NCI-H446 (cell line): Measurements from ENCODE around the gene PELI2.

Experiments
- DNase-seq, 2 experiments: peaks; one replicate each; lab custom pipeline; 2025; lab: John Stamatoyannopoulos, UW

Gene PELI2

DNA sequence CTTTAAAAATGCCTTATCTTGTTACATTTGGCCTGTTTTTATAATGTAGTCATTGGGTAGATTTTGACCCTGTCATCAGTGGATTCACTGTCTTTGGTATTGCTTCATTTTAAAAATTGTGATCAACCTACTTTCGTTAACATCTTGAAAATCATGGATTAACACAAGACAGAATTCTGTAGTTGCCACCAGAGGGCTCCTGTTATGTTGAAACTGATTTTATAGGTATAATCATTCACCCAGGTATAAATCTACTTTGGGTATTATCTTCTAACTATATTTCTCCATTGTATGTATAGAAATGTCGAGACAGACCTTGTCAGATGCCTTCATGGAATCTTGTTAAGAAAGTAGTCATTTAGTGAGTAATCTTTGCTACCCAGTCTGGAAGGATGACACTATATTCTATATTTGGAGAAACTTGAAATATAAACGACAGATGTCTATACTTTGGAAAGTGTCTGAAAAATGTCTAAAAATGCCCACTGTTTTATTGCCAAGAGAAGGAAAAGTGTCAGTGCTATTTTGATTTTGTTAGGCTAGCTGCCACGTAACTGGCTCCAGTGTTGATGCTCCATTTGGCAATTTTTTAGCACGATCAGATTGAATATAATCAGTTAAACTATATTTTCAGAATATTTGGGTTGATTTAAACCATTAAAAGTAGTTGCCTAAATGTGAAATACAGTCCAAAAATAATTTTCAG is 129.4 kb downstream of the PELI2 start:
- no peak for DNase-seq

DNA sequence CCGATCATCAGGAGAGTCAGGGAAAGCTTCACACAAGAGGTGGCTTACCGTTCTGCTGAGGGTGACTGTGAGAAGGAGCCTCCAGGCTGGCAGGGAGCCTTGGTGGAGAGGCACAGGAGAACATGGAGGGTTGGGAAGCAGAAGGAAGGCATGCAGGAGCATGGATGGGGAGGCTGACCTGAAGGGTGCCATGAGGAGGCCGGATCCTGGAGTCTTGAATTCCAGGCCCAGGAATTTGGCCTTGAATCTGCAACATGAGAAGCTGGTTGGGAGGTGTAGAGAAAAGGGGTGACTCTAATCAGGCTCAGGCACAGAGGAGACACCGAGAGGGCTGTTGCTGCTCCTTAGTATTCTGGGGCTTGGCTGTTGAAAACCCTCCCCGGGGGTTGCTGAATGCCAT is 130.2 kb downstream of the PELI2 start:
- DNase-seq: no peak

DNA sequence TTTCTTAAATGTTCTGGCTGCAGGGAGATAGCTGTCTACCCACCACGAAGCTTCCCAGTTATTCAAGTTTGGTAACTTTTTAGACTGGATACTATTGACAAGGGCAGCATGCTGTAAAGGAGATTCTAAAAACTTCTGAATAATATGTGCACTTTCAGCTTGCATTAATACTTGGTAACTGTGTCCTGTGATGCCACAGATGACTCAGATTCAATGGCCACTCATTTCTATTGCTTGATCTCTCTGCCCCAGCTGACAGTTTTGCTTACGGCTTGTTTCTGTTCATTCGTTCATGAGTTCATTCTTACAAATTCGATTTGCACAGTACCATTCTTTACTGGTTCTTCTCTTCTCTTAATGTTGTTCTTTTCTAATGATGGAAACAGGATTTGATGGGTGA is 142.8 kb downstream of the PELI2 start:
- no peak for DNase-seq

DNA sequence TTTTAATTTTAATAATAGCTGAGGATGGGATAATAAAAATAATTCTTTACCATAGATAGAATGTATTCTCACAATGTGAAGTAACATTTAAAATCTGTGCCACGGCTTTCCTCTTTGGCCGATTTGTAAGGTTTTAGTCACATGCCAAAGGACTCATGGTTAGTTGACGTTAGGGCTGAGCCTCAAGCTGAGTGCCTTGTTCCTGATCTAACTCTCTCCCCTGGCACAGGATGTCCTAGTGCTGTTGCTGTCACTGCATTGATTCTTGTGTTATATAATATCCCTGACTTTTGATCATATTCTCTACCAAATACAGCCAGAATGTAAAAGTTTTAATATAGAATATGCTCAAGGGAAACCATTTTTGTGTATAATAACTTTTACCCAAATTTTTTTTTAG is 144.3 kb downstream of the PELI2 start:
- no peak for DNase-seq

DNA sequence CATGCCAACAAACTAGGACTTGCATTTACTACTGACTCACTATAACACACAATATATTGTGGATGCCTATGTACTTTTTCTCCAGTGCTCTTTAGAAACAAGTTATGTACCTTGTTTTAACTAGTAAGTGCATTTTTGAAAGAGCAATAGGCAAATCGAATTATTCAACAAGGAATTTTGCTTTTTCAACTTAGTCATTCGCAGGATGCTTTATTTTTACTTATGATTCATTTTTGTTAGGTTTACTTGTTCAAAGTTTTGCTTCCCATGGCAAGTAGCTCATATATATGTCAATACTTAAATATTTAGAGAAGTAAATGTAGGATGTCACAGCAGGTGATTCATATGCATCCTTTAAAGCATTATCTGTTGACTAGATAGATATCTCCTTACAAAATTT is 149.8 kb downstream of the PELI2 start:
- no peak for DNase-seq

DNA sequence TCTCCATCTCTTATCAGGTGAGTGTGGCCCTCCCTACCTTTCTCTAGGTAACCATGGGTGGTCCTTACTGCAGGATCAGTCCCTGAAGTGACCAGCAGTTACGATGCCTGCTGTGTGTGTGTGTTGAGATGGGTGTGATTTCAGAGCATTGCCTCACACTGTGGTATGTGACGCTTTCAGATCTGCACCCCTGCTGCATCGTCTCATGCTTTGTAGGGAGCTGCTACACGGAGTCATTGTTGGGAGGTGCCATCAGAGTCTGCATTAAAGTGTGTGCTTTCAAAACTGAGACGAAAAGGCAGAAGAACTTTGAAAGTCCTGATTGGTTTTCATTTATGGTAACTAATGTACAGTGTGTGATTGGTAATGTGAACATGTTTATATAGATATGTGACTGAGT is 150.5 kb downstream of the PELI2 start:
- DNase-seq: no peak

DNA sequence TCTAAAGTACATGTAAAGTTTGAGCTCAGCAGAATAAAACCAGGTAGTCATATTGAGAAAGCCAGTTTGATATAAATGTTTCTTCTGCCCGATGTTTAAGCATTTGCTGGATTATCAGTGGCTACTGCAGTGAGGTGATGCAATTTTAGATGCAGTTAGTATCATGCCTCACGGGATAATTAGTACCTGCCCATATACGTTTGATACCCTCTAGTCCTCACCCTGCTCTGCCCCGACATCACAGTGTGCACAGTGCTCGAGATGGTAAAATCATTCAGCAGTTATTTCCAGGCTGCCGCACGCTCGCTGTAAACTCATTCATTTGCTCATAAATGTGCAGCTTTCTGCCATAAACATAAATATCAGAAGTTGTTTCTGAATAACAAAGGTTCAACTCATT is 152.7 kb downstream of the PELI2 start:
- no peak for DNase-seq

DNA sequence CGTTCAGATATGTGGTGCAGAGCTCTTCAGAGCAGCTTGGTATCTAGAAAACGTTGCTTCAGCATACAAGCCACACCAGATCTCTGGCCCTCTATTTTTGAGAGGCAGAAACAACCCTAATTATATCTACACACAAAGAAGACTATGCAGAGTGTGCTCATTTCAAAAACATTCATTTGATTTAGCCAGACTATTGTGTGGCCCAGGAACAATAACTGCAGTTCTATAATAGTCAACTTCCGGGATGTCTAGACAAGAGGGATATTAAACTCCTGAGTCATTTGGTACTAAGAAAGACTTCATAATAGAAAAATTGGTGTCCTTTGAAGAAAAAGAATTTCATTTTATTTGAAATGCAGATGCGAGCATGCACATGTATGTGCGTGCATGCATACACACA is 153.8 kb downstream of the PELI2 start:
- no peak for DNase-seq

DNA sequence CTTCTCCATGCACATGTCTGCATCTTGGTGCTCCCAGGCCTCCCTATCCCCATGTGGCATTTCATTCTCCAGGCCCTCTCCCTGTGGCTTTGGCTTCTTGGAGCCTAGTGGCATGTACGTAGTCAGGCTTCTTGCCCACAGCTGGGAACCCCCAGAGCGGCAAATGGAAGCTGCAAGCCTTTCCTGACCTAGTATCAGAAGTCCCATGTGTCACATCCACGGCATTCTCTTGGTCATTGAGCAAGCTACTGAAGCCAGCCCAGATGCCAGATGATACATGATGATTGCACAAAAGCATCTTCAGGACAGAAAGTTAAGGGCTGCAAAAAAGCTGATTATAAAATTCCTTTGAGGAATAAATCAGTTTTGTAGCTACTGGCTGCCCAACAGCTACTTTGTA is 154.9 kb downstream of the PELI2 start:
- no peak for DNase-seq

DNA sequence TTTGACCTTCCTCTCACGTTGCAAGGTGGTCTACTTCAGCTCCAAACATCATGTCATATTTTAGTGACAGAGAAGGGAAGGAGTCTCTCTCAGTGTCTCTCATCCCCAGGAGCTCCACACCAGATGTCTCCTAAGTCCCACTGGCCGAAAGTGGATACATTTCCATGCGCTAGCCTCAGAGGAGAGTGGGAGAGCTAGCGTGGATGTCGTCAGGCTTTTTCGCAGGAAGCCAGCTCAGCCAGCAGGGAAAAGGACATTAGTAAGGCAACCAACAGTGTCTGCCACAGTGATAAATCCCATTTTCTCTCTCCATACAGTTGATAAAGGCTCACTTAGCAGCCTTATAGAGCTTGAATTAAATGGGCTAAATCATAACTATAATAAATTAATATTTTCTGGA is 155.7 kb downstream of the PELI2 start:
- no peak for DNase-seq

DNA sequence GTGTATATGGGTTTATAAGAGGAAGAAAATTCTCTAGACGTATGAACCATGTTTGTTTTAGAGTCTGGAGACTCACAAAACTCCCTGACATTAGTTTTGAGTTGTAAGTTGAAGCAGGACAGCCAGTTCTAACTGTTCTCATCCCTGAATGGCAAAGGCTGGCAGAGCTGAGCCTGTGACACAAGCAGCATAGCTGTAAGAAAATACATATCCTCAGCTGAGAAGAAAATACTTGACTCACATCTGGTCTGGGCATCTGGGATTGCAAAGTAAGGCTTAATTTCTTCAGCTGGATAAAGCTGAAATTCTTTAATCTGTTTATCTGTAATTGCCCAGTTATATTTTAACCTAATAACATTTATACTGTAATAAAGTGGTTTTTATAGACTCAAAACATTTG is 156.3 kb downstream of the PELI2 start:
- DNase-seq: no peak

DNA sequence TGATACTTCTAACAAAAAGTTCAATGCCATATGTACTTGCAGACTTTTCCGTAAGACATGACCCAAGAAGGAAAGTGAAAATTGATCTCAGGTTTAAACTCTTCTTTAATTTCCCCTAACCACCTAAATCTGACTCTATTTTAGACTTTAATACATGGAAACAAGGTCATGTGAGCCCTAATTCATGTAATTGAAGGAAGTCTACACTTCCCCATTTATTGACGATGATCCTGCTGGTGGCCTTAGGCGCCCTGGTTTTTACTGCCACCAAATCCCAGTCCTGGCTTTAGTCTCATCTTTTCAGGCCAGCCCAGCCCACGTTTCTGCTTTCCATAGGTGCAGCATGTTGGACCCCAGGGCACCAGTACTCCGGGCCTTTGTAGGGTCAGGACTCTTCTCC is 157.9 kb downstream of the PELI2 start:
- no peak for DNase-seq

DNA sequence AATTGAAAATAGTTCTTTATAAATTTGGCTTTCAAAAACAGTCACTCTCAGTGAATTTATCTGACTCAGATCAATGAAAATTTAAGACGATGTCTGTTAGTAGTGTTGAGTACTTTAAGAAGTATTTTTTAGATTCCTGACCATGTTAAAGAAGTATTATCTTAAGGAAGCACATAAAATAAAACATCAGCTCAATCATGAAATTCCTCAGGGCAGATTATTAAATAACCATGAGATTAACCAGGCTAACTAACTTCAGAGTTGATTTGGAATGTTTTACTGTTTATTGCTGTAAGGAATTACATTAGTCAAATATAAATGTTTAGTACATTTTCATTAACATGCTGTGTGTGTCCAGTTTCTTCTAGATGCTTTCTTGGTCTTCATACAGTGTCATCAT is 160.2 kb downstream of the PELI2 start:
- DNase-seq: no peak

DNA sequence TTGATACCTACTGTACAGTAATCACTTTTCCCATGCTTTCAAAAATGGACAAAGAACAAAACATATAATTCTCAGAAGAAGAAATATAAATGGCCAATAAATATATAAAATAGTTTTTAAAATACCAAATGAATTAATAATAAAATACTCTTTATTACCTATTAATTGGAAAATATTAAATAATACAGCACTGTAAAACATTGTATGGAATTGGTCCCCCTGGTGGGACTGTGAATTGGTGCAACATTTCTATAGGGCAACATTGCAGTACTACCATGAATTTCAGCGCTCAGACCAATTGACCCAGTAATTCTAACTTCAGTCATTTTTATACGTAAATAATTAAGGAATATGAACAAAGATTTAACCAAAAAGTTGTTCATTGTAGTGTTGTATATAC is 162.6 kb downstream of the PELI2 start:
- DNase-seq: no peak

DNA sequence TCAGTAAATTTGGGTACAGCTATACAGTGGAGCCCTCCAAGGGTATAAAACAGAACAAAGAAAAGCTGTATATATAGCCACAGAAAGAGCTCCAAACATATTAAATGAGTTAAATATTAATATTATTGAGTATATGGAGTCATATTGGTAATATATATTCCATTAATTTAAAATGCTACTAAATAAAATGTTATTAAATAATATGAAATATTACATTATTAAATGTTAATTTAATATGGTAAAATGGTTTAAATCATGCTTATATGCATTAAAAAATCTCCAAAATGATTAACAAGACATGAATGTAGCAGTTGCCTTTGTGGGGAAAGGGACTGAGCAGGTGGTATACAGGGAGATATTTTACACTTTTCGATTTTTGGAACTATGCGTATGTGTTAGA is 164.0 kb downstream of the PELI2 start:
- DNase-seq: no peak

DNA sequence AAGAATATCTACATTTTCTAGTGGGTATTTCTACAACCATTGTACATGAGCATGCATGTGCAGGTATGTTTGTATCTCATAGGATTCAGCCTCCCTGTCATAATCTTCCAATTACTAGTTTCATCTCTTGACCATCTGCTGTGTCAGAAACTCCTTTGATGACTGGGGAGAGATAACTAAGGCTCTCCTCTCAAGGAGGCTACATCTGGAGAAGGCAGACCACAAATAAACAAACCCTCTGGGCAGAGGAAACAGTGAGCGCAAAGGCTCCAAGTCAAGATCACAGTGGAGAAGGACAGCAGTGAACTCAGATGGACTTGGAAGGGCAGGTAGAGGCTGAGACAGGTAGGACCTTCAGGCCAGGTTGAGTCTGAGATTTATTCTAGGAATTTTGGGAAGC is 166.4 kb downstream of the PELI2 start:
- no peak for DNase-seq

DNA sequence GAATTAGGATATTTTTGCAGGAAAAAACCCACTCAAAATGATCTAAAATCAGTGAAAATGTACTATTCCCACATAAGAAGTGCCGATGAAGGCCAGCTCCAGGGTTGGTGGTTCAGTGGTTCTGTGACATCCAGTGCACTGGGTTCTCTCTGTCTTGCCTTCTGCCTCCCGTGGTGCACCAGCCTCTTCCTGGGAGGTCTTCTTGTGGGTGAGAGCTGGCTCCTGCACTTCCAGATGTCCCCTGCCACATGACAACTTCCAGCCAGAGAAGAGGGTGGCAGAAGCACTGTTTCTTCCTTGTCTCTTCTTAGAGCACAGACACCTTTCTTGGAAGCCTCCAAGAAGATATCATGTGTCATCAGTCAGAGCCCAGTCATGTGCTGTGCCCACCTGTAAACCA is 170.9 kb downstream of the PELI2 start:
- no peak for DNase-seq

DNA sequence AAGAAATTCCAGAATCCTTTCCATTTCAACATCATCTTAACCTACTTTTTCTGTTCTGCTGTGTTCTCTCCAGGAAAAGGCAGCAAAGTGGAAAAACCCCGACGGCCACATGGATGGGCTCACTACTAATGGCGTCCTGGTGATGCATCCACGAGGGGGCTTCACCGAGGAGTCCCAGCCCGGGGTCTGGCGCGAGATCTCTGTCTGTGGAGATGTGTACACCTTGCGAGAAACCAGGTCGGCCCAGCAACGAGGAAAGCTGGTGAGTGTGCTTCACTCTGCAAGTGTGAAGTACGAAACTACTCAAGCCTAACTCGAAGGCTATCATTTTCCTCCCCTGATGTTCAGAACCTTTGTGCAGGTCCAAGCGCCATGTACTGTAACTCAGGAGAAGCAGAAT is 172.0 kb downstream of the PELI2 start:
- no peak for DNase-seq

DNA sequence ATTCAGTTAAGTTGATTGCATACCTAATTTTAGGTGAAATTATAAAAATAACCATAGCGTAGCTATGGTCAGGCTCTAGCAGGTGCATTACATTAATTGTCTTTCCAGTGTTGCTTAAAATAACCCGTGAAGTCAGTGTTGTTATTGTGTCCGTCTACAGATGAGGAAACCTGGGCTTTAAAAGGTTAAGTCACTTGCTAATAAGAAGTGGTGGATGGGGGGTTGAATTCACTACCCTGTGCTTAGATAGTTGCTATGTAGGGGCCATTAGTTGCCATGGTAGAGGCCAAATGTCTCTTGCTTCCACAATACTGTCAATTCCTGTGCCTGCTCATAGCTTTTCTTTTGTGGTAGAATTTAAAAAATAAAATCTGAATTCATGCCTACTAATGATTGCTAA is 174.8 kb downstream of the PELI2 start:
- no peak for DNase-seq

DNA sequence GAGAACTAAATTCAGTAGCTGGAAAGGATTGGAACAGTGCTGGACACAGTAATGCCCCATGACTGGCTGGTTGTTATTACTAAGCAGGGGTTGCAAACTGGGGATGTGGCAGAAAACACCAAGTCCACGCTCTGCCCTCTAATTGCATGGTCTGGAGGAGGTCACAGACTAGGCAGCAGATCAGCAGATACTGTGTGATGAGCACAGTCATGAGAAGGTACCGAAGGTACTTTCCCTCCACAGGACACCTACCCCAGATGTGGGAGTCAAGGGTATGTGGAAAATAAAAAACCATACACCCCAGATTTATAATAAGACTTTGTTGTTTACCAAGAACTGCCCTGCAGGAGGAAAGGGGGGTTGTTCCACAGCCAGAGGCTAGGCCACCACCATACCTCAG is 175.3 kb downstream of the PELI2 start:
- no peak for DNase-seq

DNA sequence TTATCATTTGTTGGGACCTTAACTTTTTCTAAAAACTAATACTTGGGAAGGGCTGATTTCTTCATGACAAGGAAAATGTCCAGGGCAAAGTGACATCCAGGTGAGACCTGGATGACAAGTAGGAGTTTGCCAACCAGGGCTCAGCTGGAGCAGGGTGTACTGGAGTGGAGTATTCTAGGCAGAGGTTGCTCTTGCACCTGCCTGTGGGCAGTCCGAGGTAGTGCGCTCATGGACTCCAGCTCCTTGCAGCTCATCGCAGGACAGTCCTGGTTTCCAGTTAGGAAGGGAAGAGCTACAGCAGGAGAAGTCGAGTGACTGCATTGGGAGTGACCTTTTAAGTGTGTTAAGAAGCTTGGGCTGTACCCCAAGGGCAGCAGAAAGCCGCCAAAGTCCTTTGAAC is 175.9 kb downstream of the PELI2 start:
- no peak for DNase-seq

DNA sequence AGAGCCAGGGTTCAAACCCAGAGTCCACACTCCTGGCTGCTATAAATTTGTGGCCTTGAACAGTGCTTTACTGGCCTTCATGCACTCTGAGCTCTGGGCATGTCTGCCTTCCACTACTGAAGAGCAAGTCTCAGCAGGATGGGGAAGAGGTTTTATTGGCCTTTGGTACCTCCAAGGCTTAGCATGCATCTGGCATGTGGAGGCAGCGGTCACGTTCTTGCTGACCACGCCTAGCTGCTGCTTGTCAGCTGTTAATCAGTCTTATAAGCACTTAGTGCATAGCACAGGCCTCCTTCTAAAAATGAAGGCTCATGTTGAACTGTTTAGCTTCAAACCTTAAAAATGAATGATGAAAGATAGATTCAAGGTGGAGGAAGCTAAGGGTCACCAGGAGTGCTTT is 177.5 kb downstream of the PELI2 start:
- DNase-seq: no peak

DNA sequence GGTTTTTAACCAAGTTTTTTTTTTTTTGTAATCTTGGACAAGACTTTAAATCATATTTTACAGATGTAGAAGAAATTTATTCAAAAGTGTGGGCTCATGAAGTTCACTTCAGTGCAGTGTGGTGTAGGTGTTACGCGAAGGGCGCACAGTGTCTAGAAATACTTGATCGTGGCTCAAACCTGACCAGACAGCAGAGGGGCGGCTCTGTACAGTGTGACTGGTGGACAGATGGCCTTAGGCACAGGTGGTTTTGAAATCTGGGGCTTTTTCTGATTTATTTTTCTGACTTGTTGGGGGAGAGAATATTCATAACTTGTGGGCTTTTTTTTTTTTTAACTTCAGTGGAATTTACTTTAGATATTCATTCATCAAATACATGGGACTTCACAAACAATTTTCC is 179.2 kb downstream of the PELI2 start:
- DNase-seq: no peak

DNA sequence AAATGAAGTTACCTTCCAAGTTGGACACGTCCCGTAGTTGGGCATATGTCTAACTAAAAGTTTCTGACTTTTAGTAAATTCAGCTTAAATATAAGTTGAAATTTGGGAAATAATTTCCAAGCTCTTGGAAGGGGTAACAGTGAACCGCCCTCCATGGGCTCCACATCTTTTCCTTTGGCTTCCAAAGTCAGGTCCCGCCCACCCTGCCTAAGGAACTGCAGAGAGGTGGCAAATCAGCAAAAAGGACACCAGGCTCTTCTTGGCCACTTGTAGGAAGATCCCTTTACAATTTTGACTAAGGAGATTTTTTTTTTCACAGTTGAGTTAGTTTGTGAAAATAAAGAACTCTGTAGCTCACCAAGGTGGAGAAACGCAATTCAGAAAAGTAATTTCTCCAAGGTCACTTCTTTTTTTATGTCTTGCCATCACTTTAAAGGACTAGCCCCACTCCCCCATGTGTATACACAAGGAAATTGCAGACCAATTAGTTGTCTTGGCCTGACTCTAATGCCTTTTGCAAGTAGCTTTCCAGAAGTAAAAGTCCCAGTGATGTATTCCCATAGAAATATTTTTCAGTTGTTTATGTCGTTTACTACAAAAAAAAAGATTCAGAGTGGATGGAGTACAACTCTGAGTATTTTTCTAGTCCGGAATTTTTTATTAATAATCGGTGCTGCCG is 181.2 kb downstream of the PELI2 start:
- no peak for DNase-seq
